Left hindlimb (tissue), 1 donor: ENCODE measurements around the gene BUD31.
A peak's percentile ranks its signal among the peaks of the same experiment; 100 is the strongest.
"Not testable (repeated sequence)": the region's sequence is repeated elsewhere in the genome, so short reads cannot be mapped to it uniquely, and the experiment has no call there.

Experiments used
- DNase-seq: peaks from one replicate; pipeline ENCODE4 v3.0.0-alpha.2; 2018

Gene BUD31

GRCh38 chr7:99402854-99403253, 5.9 kb upstream of the BUD31 start:
- DNase-seq: no peak

GRCh38 chr7:99403764-99404163, 5.0 kb upstream of the BUD31 start:
- DNase-seq: no peak

- DNase-seq: no peak
These were observed 4.4 kb upstream of the BUD31 start for GRCh38 chr7:99404235-99404976.

GRCh38 chr7:99404977-99405320, 3.8 kb upstream of the BUD31 start:
- DNase-seq: no peak

GRCh38 chr7:99406557-99406956, 2.2 kb upstream of the BUD31 start:
- DNase-seq: no peak

GRCh38 chr7:99407872-99408378, 844 bp upstream of the BUD31 start:
- DNase-seq: peak; percentile 68

GRCh38 chr7:99409192-99409572, 413 bp downstream of the BUD31 start:
- DNase-seq: no peak

GRCh38 chr7:99409806-99410205, 1.0 kb downstream of the BUD31 start:
- DNase-seq: no peak

GRCh38 chr7:99410635-99411034, 1.9 kb downstream of the BUD31 start:
- no peak for DNase-seq

- peak; percentile 61 for DNase-seq
These were observed 6.9 kb downstream of the BUD31 start for GRCh38 chr7:99415513-99416127.

- DNase-seq: no peak
These were observed 9.5 kb downstream of the BUD31 start for GRCh38 chr7:99418260-99418659.

- DNase-seq: no peak
These were observed 10.7 kb downstream of the BUD31 start for GRCh38 chr7:99419323-99420021.

GRCh38 chr7:99420213-99420612, 11.4 kb downstream of the BUD31 start:
- no peak for DNase-seq

- DNase-seq: no peak
These were observed 12.2 kb downstream of the BUD31 start for GRCh38 chr7:99420986-99421385.

GRCh38 chr7:99422186-99422585, 13.4 kb downstream of the BUD31 start:
- DNase-seq: no peak

- no peak for DNase-seq
These were observed 13.9 kb downstream of the BUD31 start for GRCh38 chr7:99422625-99423024.

GRCh38 chr7:99424932-99425730, 16.4 kb downstream of the BUD31 start:
- no peak for DNase-seq

- DNase-seq: no peak
These were observed 20.3 kb downstream of the BUD31 start for GRCh38 chr7:99428972-99429566.

GRCh38 chr7:99429756-99430155, 21.0 kb downstream of the BUD31 start:
- no peak for DNase-seq

GRCh38 chr7:99431756-99432540, 23.2 kb downstream of the BUD31 start:
- not testable (repeated sequence) for DNase-seq

- DNase-seq: no peak
These were observed 24.4 kb downstream of the BUD31 start for GRCh38 chr7:99433158-99433557.
